Measurements from ENCODE around the gene GNAT2.

GNAT2 gene

DNA sequence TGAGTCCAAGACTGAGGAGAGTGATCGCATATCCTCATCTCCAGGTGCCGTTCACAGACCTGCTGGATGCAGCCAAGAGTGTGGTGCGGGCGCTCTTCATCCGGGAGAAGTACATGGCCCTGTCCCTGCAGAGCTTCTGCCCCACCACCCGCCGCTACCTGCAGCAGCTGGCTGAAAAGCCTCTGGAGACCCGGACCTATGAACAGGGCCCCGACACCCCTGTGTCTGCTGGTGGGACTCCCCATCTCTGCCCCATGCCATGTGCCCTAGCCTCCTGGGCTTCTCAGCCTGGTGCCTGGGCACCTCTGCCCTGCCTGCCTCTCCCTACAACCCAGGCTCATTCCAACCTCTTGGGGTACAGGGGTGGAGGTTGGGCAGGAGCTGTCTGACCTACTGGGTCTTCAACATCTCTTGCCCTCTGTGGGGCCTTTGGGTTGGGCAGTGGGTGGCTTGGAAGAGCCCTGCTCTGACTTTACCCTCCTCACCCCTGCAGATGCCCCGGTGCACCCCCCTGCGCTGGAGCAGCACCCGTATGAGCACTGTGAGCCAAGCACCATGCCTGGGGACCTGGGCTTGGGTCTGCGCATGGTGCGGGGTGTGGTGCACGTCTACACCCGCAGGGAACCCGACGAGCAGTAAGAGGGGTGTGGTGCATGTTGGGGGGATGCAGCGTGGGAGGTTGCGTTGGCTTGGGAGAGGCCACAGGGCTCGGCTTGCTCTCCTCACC, 7.4 kb upstream of the GNAT2 start:
- no peak for DNase-seq

DNA sequence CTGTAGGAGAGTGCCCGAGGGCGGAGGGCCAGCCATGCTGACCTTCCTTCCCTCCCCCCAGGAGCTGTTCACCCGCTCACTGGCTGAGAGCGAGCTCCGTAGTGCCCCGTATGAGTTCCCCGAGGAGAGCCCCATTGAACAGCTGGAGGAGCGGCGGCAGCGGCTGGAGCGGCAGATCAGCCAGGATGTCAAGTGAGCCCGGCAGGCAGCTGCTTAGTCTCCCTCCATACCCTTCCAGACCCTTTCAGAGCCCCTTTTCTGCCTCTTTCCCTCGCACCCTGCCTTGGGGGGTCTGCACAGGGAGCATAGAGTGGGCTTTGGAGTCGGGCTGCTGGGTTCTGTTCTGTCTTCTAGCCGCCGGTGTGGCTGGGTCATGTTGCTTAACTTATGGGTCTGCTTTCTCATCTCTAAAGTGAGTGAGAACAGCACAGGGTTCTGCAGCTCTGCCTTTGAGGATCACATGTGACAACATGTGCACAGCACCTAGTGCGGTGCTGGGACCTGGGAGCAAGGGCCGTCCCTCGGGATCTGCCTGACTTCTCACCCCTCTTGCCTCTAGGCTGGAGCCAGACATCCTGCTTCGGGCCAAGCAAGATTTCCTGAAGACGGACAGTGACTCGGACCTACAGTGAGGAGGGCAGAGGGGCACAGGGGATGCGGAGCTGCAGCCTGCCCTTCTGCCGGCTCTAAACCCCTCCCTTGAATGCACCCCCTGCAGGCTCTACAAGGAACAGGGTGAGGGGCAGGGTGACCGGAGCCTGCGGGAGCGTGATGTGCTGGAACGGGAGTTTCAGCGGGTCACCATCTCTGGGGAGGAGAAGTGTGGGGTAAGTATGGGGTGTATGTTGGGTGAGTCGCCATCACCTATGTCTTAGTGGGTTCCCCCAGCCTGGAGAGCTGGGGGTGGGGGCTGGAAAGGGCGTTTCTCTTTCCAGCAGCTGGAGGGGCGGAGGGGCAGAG, 6.5 kb upstream of the GNAT2 start:
- DNase-seq = no peak

DNA sequence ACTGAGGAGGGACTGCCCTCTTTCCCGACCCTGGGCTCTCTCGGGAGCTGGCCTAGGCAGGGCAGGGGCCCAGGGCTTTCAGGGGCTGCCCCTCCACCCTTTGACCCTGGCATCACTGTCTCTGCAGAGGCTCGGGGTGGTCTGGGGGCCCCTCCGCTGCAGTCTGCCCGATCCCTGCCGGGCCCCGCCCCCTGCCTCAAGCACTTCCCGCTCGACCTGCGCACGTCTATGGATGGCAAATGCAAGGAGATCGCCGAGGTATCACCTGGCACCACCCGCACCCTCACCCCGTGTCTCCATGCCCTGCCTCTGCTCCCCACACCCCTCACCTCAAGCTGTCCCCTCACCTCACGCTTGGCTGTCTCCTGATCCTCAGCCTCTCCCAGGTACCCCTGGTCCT, 5.8 kb upstream of the GNAT2 start:
- DNase-seq = no peak

DNA sequence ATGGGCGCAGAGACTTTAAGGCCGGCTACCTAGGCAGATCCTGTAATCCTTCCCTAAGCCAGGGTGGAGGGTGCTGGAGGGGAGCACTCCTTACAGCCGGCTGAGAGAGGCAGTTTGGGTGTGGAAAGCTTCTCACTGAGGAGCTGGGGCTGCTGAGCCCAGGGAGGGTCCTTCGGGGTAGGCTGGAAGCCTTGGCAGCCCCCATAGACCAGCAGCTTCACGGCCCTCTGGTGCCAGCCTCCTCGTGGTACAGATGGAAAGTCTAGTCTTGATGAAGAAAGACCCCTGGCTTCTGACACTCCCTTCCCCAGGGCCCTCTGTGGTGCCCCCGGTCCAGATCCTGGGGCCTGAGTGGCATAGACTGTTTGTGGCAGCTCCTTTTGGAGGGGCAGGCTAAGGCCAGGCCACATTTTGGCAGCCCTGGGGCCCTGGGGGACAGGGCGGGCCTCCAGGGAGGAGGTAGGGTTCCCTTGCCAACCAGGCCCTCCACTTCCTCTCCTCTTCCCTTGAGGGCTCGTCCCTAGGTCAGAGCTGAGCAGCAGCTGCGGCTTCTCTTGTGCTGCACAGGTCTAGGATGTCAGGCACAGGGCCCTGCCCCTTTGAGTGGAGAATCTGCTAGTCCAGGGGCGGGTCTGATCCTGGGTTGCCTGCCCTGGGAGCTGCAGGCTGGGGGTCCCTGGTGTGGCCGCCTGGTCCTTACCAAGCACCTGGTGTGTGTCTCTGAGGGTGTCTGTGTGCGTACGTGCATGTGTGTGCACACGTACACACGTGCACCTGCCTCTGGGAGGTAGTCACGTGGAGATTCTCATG, 5.0 kb upstream of the GNAT2 start:
- DNase-seq = no peak

DNA sequence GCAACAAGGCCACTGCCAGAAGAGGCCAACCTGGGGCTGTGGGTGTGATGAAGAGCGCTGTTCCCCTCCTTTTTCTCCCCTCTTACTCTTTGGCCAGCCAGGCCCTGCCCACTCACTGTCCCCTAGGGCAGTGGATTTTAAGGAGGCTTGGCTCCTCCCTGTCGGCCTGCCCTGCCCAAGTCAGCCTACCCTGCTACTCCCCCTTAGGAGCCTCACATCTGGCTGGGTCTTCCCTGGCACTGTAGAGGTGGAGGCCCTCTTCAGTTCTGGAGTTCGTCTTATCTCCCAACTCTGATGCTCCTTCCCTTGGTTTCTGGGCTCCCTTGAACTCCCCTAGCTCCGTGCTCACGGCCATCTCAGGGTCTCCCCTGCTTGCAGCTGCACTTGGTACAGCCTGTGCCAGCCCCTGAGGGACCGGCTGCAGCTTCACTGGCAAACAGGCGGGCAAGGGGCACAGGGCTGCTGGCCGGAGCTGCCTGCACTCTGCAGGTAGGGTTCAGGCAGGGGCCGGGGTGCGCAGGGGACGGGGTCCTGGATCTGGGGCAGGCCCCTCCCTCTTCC, 4.3 kb upstream of the GNAT2 start:
- no peak for DNase-seq

DNA sequence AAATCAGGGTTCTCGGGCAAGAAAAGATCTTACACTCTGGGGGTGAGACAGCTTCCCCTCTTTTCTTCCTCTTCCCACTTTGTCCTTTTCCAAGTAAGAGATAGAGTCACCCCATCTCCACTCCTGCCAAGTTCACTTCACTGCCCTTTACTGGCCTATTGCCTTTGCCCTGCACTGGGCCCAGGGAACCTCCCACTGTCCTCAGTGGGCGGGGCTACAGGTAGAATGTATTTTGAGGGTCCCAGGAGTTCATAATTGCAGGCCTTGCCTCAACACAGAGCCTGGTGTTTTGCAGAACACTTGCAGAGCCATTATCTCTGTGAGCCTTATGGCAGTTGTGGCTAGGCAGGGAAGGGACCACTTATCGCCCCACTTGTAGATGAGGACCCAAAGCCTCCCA, 3.5 kb upstream of the GNAT2 start:
- DNase-seq = no peak

DNA sequence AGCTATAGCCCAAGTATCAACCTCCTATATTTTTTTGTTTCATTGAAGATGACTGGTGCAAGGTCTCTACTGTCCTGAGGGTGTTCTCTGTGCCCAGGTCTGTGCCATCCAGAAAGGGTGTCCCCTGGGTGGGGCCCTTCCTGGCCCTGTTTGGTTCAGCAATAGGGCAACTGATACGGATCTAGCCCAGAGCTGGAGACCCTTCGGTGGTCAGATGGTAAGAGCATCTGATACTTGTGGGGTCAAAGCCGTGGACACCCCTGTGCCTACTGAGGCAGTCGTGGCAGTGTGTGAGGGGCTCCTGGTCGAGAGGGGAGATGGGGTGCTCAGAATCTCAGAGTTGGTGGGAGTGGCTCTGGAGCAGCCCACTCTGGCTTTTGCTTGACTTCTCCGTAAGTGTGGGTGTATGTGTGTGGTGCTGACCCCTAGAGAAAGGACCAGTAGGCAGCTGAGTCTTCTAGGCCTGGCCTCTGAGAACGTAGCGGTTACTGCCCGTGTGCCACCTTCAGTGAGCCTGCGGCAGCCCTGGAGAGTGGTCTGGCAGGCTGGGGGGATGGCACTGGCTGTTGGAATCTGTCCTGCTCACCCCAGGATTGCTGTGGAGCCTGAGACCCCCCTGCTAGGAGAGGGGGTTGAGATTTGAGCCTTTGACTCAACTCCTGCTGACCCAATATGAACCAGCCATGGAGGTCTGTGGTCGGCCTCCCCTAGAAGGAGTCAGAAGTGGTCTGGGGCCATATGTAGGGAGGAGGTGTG, 2.9 kb upstream of the GNAT2 start:
- no peak for DNase-seq

DNA sequence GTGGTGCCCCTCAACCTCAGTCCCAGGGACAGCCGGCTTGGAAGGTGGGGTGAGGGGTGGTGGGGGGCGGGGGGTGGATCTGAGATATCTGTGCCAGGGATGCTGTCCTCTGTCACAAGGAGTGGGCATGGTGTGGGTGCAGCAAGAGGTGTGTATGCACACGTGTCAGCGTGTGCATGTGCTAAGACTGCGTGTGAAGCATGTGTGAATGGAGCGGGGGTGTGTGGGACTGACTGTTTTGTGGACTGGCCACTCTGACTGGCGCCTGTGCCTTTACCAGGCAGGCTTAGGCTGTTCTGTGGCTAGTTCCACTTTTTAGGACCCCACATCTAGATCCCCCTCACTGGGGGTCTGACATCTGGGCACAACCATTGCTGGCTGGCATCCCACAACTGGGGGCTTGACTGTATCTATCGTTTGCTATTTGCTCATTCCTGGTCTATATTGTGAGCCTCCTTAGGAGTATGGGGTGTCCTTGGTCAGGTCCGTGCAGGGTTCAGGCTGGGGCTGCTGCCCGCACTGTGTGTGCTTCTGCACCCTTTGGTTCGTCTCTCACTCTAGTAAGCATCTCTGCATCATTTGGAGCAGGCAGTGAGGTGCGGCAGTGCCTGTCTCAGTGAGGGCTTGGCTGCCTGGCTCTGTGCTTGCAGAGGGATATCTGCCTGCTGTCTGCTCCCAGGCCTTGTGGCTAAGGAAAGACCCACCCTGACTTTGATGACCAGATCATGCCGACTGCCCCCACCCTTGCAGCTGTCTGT, 2.1 kb upstream of the GNAT2 start:
- DNase-seq = no peak

DNA sequence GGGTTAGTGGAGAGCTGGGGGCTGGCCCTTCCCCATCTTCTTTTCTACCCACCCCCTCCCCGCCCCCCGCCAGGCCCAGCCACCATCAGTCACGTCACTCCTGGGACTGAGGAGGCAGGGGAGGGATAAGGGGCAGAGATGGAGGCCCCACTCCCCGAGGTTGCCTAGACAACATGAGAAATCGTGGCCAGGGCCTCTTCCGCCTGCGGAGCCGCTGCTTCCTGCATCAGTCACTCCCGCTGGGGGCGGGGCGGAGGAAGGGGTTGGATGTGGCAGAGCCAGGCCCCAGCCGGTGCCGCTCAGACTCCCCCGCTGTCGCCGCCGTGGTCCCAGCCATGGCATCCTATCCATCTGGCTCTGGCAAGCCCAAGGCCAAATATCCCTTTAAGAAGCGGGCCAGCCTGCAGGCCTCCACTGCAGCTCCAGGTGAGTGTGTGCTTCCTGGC, 1.4 kb upstream of the GNAT2 start:
- peak; percentile 90 for DNase-seq

DNA sequence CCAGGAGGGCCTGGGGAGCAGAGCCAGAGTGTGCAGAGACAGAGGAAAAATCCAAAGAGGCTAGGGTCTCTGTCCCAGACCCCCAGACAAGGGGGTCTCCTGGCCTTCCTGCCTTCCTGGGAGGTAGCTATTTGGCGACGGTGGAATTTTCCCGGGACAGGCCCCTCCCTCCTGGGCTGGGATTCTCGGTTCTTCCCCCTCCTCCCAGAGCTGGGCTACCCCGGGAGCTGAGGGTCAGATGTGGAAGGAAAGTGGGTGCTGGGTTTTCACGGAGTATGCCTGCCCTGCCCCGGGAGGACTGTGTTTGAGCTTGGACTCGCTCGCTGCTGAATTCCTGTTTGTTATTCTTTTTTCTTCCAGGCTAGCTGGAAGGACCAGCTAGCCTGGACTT, 980 bp upstream of the GNAT2 start:
- no peak for DNase-seq

DNA sequence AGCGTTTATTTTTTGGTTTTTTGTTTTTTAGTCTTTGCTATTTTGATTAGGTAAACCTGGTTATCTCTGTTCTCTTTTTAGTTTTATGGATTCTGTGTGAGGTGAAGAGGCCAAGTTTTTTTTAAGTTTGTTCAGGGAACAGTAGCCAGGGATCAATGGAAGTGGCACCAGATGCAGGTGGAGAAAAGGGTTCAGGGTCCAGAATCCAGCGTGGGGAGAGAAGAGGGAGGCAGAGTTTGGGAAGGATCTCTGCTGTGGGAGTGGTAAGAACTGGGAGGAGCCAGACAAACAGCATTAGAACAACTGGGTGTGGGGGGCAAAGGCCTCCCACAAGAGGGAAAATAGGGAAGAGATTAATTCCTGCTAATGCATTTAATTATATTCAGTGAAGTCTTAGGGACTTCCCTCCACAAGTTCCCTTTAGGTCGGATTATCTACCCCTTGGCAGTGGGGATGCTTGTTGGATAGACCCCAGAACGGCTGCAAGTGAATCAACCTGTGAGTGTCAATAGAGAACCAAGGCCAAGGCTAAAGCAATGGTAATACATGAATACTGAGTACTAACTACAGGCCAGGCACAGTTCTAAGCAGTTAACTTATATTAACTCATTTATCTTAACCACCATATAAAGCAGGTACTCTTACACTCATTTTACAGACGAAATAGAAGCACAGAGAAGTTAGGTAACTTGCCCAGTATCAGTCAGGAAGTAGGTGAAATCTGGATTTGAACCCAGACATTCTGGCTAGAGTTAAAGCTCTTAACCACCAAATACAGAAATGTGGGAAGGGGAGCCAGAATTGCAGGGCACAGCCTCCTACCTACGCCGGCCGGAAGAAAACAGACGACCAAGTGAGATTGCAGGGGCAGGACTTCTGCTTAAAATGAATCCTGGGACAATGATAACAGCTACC, 498 bp downstream of the GNAT2 start:
- DNase-seq = no peak

DNA sequence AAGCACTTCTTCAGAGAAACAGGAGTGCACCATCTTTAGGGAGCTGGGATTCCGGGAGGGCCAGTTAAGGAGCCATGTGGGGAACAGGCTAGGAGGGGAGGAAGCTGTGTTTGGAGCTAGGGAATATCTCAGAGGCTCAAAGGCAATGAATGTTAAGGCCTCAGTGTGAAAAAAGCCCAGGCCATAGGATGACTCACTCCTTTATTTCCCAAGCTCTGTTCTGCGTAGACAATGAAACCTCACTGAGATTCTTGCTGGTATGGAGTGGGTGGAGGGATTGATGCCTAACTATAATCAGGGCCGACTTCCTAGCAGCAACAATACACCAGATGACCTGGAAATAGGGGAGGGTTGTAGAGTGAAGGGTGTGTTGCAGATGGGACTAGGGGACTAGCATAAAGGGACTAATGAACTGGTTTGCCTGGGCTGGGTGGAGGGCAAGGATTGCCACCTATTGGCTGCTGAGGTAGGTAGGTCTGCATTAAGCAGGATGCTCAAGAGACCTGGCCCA, 2.1 kb downstream of the GNAT2 start:
- no peak for DNase-seq

DNA sequence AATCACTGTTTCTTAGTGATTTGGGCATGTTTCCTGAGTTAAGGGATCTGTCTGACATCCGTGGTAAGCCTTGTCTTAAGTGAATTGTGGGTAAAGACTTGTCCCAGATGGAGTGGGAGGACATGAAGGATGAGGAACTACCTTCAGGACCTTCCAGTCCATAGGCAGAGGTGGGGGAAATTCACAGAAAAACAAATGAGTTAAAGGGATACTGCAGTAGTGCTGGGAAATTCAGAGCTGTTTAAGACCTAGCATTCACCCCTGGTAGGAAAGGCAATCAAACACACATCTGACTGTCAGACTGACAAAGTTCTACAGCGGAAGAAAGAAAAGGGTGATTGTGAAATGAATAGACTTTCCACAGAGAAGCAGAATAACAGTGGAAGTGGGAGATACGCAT, 3.0 kb downstream of the GNAT2 start:
- no peak for DNase-seq

DNA sequence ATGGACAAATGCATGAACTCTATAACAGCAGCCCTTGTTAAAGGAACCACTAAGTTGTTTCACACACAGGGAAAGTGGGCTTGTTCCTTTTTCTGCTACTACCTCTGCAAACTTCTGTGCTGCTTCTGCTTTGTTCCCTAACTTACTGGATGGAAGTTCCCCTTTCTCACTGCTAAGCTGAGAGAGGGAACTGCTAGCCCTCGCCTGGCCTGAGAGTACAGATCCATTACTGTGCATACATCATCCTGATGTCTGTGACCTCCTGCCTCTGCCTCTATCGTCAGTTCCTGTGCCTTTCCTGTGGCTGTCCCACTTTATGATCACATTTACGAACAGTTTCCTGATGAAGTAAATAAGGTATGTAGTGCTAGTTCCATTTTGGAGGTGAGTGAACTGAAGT, 3.5 kb downstream of the GNAT2 start:
- DNase-seq = no peak

DNA sequence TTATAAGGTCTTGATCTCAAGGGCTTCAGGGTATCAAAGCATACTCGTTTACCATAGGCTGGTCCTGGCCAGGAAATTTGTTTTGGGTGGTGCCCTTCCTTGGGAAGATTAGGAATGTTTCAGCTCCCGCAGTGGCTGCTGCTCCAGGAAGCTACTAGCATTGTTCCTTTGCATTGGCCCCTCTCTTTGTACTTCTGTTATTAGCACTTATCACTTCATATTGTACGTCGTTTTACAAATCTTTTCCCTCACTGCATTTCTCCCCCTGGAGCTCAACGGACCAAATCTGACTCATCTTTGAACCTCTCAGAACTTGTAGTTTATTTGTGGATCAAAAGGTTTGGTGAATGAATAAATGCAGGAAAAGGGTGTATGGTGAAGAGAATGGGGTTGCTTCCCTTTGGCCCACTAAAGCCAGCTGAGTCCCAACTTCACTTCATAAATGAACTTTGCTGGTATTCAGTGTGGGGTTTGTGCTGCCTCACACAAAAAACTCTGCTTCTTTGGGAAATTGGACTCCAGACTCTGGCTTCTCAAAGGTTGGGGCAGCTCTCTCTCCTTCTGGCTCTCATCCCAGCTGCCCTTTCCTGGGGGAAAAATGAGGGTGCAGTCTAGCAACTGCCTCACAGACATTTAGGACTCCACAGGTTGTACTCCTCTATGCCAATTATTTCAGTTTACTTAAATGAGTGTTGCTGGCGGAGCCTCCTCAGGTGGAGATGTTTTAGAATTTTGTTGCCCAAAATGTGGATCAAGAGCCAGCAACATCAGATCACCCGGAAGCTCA, 5.9 kb downstream of the GNAT2 start:
- no peak for DNase-seq

DNA sequence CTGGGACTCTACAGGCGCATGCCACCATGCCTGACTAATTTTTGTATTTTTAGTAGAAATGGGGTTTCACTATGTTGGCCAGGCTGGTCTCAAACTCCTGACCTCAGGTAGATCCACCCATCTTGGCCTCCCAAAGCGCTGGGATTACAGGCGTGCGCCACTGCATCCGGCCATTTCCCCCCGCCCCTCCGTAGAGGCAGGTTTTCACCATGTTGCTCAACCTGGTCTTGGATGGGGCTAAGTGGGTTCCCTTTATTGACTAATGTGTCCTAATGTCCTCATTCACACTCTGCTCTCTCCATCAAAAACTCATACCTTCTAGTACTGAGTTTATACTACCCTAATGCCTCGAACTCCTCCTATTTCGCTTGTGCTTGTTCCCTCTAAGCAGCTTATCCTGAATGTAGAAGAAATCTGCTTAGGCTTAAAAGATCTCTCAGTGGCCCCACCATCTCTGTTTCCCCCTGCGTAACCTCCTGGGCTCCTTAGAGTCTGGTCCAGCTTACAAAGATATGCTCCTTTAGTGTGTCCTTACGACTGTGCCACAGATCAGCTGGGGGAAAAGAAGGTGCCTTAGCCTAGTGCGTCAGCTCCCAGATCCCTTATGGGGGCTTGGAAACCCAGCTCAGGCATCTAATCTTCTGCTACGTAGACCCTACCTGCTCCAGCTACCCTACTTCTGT, 8.0 kb downstream of the GNAT2 start:
- no peak for DNase-seq

DNA sequence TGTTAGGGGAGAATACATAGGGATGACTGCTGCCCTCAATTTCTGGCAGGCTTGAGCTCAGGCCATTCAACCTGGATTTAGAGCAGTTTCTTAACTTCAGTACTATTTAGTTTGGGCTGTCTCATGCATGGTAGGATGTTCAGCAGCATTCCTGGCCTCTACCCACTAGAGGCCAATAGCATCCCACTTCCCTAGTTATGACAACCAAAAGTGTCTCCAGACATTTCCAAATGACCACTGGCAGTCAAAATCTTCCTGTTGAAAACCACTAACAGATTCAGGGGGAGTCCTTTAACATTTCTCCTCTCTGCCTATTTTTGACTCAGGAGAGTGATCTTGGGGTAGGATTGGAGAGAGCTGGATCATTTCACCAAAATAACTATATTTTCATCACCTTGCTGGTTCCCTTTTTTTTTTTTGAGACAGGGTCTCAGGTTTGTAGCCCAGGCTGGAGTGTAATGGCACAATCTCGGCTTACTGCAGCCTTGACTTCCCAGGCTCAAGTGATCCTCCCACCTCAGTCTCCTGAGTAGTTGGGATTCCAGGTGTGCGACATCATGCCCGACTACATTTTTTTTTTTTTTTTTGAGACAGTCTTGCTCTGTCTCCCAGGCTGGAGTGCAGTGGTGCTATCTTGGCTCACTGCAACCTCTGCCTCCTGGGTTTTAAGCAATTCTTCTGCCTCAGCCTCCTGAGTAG, 8.7 kb downstream of the GNAT2 start:
- DNase-seq = no peak

DNA sequence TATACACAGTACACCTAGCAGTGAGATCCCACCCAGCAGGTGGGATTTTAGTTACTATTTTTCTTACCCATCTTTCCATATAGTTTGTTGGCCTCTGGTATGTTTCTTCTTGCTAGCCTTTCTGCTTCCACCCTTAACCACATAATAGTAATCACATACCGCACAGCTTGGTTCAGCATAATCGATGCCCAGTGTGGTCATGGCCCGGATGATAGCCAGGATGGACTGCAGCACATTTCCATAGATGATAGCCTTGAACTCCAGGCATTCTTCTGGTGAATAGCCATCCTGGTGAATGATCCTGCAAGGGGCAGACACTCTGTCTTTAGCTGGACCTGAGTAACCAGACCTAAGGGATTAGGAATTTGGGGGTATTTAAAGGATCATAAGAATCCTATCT, 9.5 kb downstream of the GNAT2 start:
- no peak for DNase-seq

All from activated gamma-delta T cell (primary cell).